Stimulated activated CD4-positive, alpha-beta T cell treated with anti-CD3 and anti-CD28 coated beads, Interleukin-1b, Interleukin-23, amount 100 ng/mL, for 24 hours (primary cell): ENCODE data around the gene C12orf76.

Experiments used
- DNase-seq, 4 experiments: peaks; one replicate each; pipeline ENCODE4 v3.0.0-alpha.2; 2020; ENCODE audit warnings: low read depth in 4 of 4, low spot score in 1 of 4

C12orf76 gene

DNA sequence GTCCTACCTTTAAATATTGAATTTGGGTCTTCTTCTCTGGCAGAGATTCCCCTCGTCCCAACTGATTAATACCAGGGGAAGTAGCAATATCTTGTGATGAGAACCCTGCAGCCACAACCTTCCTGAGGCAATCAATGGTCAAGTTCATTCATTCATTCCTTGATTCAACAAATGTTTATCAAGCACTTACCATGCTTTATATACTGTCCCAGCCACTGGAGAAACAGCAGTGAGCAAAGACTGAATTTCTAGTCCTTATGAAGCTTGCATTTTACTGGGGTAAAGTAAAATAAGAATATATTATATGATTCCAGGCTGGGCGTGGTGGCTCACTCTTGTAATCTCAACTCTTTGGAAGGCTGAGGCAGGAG, 51.9 kb downstream of the C12orf76 start:
- no peak for DNase-seq

DNA sequence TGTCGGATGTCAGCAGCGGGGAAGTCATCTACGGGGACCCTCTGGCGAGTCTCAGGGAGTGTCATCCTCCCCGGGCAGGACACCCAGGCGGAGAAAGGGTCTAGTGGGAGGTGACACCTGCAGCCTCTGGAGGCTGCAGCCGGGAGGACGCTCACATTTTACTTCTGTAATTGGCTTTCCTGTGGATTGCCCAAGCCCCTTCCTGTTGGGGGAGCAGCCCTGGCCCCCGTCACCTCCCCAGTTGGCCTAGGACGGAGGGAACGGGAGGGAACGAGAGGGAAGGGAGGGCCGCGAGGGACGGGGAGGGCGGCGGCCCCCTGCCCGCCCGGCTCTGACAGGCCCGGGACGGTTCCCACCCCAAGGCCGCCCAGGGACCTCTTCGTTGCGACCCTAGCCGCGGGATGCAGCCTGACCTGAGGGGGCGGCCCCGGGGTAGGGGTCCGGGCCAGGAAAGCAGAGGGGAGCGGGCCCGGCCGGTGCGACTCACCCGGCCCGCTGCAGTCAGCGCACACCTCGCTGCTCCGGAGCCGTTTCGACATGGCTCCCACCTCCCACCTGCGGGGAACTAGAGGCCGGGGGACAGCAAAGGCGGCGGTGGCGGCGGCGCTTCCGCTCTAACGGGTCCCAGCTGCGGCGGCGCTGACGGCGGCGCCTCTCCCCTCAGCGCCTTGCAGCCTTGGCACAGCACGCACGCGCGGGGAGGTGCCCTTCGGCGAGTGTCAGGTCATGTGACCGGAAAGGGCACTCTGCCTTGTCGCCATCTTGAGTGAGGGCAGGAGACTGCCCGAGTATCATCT, 52.4 kb downstream of the C12orf76 start, which contains the start of gene GIT2:
GIT2 (minus strand) TSS at position 683 of the 797 bp plus-strand sequence; CDS start at position 539, 144 bp downstream.
- peak; percentile 84 to 92 (median 88) for DNase-seq

- DNase-seq = no peak
These were observed 53.0 kb downstream of the C12orf76 start for GRCh38 chr12:109995361-109995685.

- DNase-seq = no peak
These were observed 53.7 kb downstream of the C12orf76 start for GRCh38 chr12:109994401-109995175.

GRCh38 chr12:109993091-109993490, 55.2 kb downstream of the C12orf76 start:
- DNase-seq = no peak

DNA sequence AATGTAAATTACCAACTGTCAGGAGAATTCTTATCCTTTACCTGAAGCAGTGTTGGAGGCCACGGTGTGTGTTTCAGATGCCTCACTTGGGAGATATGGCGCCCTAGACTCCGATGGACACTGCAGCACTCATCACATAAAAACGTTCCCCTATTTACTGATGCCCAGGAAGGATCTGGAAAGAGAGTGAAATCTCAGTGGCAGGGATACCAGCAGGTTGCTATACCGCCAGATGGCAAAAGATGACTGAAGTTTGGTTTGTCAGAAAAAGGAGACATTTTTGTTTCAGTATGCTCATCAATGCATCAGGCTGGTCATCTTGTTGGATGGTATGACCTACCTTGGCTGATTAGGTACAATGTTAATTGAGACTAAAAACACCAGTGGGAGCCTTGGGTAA, 56.7 kb downstream of the C12orf76 start:
- no peak for DNase-seq
